ENCODE results near the gene CADPS2. TPM values are rescaled to one million over a fixed set of nuclear protein-coding genes. Genes with fewer than 3 reads are reported as not detected.
"Not testable (repeated sequence)": the region's sequence is repeated elsewhere in the genome, so short reads cannot be mapped to it uniquely, and the experiment has no call there.

The CADPS2 gene
- total and polyA plus RNA-seq, 2 donors (not counting 1 experiment from before 2014, with no cell fraction given): not detected

DNA sequence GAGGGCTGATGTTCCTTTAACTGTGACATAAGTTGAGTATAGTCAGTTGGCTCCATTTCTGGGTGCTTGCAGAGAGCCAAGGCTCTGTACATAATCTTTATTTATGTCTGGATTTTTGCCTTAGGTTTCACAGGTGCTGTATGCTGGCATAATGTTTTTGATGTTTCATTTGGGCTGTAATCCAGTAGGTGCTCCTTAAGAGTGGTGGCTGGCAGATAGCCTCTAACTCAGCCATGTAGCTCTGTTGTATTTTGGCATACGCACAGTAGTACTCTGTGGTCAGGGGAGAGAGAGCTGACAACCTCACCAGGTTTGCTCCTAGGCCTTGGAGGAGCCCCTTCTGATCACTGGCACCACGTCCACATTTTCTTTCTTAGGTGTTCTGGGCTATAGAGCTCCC is 248.5 kb downstream of the CADPS2 start:
- Histone ChIP-seq H3K4me1 (ENCODE audit: control insufficient read depth in 2 of 2, insufficient read depth in 2 of 2, low read length in 2 of 2) (no peaks in the 10 kb centered on the region), H3K9me3 (ENCODE audit: control extremely low read depth in 1 of 3, control insufficient read depth in 2 of 3, insufficient read depth in 1 of 3, low read length in 2 of 3) (peaks cover 0 to 8% (median 0%) of the 10 kb centered on the region in 3 donors), H3K27ac (ENCODE audit: low read length in 2 of 2) (no peak overlapping the region), H3K79me2 (ENCODE audit: control insufficient read depth, insufficient read depth, low read length) (no peaks in the 10 kb centered on the region), H3K4me2 (replicated peaks; ENCODE audit: low read depth, low read length, poor library complexity, severe bottlenecking) (no peak overlapping the region), H4K20me1 (ENCODE audit: control insufficient read depth, insufficient read depth, low read length, poor library complexity, severe bottlenecking) (no peaks in the 10 kb centered on the region), H3K9ac (ENCODE audit: low read length) (no peak overlapping the region), H2AFZ (ENCODE audit: insufficient read depth, low read depth, low read length, poor library complexity, severe bottlenecking) (no peak overlapping the region), H3K4me3 (ENCODE audit: control extremely low read depth in 1 of 5, extremely low read depth in 1 of 5, insufficient read depth in 1 of 5, low read depth in 2 of 5, low read length in 4 of 5) (no peak overlapping the region), H3K27me3 (replicated peaks in 1 of 4; ENCODE audit: control extremely low read depth in 1 of 4, control insufficient read depth in 3 of 4, insufficient read depth in 4 of 4, low read length in 3 of 4) (no peaks in the 10 kb centered on the region), H3K36me3 (replicated peaks in 1 of 2; ENCODE audit: control extremely low read depth in 1 of 2, control insufficient read depth in 1 of 2, extremely low read depth in 1 of 2, insufficient read depth in 2 of 2, low read length in 1 of 2) (no peaks in the 10 kb centered on the region)
- 75% methylated on average over 2 of the region's 2 CpGs for WGBS (ENCODE audit: insufficient coverage)
- Mint-ChIP-seq H3K4me3 (no peak overlapping the region), H3K4me1 (no peaks in the 10 kb centered on the region), H3K27me3 (no peaks in the 10 kb centered on the region), H3K27ac (no peak overlapping the region), H3K9me3 (ENCODE audit: insufficient read depth) (peaks cover 7% of the 10 kb centered on the region)
- ChIA-PET CTCF (no interaction called here), POLR2A (no interaction called here)
- no peak for DNase-seq
- intact Hi-C loops (cut with micrococcal nuclease): no loop called here
- no peak for TF ChIP-seq EZH2 (IDR thresholded peaks at IDR 0.05; ENCODE audit: borderline replicate concordance, insufficient read depth, low read depth, low read length, poor library complexity, severe bottlenecking)
- TF ChIP-seq, protein P1, sequence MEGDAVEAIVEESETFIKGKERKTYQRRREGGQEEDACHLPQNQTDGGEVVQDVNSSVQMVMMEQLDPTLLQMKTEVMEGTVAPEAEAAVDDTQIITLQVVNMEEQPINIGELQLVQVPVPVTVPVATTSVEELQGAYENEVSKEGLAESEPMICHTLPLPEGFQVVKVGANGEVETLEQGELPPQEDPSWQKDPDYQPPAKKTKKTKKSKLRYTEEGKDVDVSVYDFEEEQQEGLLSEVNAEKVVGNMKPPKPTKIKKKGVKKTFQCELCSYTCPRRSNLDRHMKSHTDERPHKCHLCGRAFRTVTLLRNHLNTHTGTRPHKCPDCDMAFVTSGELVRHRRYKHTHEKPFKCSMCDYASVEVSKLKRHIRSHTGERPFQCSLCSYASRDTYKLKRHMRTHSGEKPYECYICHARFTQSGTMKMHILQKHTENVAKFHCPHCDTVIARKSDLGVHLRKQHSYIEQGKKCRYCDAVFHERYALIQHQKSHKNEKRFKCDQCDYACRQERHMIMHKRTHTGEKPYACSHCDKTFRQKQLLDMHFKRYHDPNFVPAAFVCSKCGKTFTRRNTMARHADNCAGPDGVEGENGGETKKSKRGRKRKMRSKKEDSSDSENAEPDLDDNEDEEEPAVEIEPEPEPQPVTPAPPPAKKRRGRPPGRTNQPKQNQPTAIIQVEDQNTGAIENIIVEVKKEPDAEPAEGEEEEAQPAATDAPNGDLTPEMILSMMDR (IDR thresholded peaks at IDR 0.05): no peak
- no peak for ATAC-seq (ENCODE audit: low read depth)

DNA sequence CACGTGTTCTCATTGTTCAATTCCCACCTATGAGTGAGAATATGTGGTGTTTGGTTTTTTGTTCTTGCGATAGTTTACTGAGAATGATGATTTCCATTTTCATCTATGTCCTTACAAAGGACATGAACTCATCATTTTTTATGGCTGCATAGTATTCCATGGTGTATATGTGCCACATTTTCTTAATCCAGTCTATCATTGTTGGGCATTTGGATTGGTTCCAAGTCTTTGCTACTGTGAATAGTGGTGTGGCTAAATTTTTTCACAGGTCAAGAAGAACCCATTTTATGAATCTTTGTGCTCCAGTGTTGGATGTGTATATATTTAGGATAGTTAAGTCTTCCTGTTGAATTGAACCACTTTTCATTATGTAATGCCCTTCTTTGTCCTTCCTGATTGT is 250.8 kb downstream of the CADPS2 start:
- H3K36me3 ChIP-seq (replicated peaks in 1 of 2; ENCODE audit: control extremely low read depth in 1 of 2, control insufficient read depth in 1 of 2, extremely low read depth in 1 of 2, insufficient read depth in 2 of 2, low read length in 1 of 2); H4K20me1 ChIP-seq (ENCODE audit: control insufficient read depth, insufficient read depth, low read length, poor library complexity, severe bottlenecking); H3K27me3 Mint-ChIP-seq; H3K9ac ChIP-seq (ENCODE audit: low read length); ATAC-seq (ENCODE audit: low read depth); H3K4me1 Mint-ChIP-seq; H3K79me2 ChIP-seq (ENCODE audit: control insufficient read depth, insufficient read depth, low read length); H3K27ac Mint-ChIP-seq; DNase-seq; H3K4me3 Mint-ChIP-seq; H3K4me2 ChIP-seq (replicated peaks; ENCODE audit: low read depth, low read length, poor library complexity, severe bottlenecking); H3K4me3 ChIP-seq (ENCODE audit: control extremely low read depth in 1 of 5, extremely low read depth in 1 of 5, insufficient read depth in 1 of 5, low read depth in 2 of 5, low read length in 4 of 5); CTCF ChIA-PET; H3K9me3 Mint-ChIP-seq (ENCODE audit: insufficient read depth); H3K9me3 ChIP-seq (ENCODE audit: control extremely low read depth in 1 of 3, control insufficient read depth in 2 of 3, insufficient read depth in 1 of 3, low read length in 2 of 3); POLR2A ChIA-PET; H2AFZ ChIP-seq (ENCODE audit: insufficient read depth, low read depth, low read length, poor library complexity, severe bottlenecking); H3K27ac ChIP-seq (ENCODE audit: low read length in 2 of 2); H3K27me3 ChIP-seq (replicated peaks in 1 of 4; ENCODE audit: control extremely low read depth in 1 of 4, control insufficient read depth in 3 of 4, insufficient read depth in 4 of 4, low read length in 3 of 4); H3K4me1 ChIP-seq (ENCODE audit: control insufficient read depth in 2 of 2, insufficient read depth in 2 of 2, low read length in 2 of 2); intact Hi-C loops (cut with micrococcal nuclease): not testable (repeated sequence)
- WGBS (ENCODE audit: insufficient coverage): no CpG with 5 or more reads among the region's 2 CpGs
